HepG2 (cell line): Measurements from ENCODE around the gene CIAO2A.

ENCODE experiments used
- CTCF ChIP-seq: sonication (generic); formaldehyde crosslinking; IDR thresholded peaks from 2 replicates; pipeline ENCODE4 v1.5.0; 2020; ENCODE audit warnings: mild to moderate bottlenecking, missing genetic modification reagents, moderate library complexity
- EZH2 ChIP-seq: conservative IDR thresholded peaks from 2 replicates; pipeline ENCODE4 v1.6.1; 2012; ENCODE audit warnings: mild to moderate bottlenecking, low read depth, low read length, moderate library complexity
- GMEB2 ChIP-seq: IDR thresholded peaks from 2 replicates; pipeline ENCODE4 v1.6.1; 2016; ENCODE audit warnings: missing biosample characterization, missing genetic modification reagents, low read depth
- HNRNPK ChIP-seq: fragments of 200-400 bp; formaldehyde crosslinking; IDR thresholded peaks from 2 replicates; pipeline ENCODE4 v1.6.1; 2018; ENCODE audit warnings: low read length, low read depth, moderate library complexity, mild to moderate bottlenecking; ENCODE audit not compliant: poor library complexity, severe bottlenecking
- HNRNPLL ChIP-seq: fragments of 200-400 bp; formaldehyde crosslinking; IDR thresholded peaks from 2 replicates; pipeline ENCODE4 v1.6.1; 2017; ENCODE audit warnings: mild to moderate bottlenecking, low read depth, low read length; ENCODE audit not compliant: poor library complexity, severe bottlenecking
- HOXA5 ChIP-seq: sonication (generic); formaldehyde crosslinking; IDR thresholded peaks from 2 replicates; pipeline ENCODE4 v1.4.0; 2020; ENCODE audit warnings: missing genetic modification reagents
- MED8 ChIP-seq: sonication (generic); formaldehyde crosslinking; IDR thresholded peaks from 2 replicates; pipeline ENCODE4 v1.8.1; 2023; ENCODE audit warnings: mild to moderate bottlenecking, missing genetic modification reagents; ENCODE audit not compliant: insufficient replicate concordance
- MZF1 ChIP-seq: sonication (generic); formaldehyde crosslinking; IDR thresholded peaks from 2 replicates; pipeline ENCODE4 v1.8.1; 2023; ENCODE audit warnings: mild to moderate bottlenecking, missing genetic modification reagents, borderline replicate concordance
- POLR2AphosphoS5 ChIP-seq: IDR thresholded peaks from 2 replicates; pipeline ENCODE4 v1.6.1; 2012; ENCODE audit warnings: low read depth, low read length
- SP1 ChIP-seq, 2 experiments: fragments of 450-650 bp in 1 of 2; sonication (generic) in 1 of 2; formaldehyde crosslinking in 1 of 2; IDR thresholded peaks; 2 replicates each; pipeline versions ENCODE4 v1.4.0 to v1.6.1; 2016 to 2020; ENCODE audit warnings: missing genetic modification reagents in 1 of 2
- SRSF9 ChIP-seq: fragments of 200-400 bp; formaldehyde crosslinking; IDR thresholded peaks from 2 replicates; pipeline ENCODE4 v1.6.1; 2018; ENCODE audit warnings: borderline replicate concordance, mild to moderate bottlenecking, low read depth, low read length; ENCODE audit not compliant: insufficient read depth, poor library complexity, severe bottlenecking
- ZNF138 ChIP-seq: sonication (generic); formaldehyde crosslinking; IDR thresholded peaks from 2 replicates; pipeline ENCODE4 v1.5.0; 2020; ENCODE audit warnings: mild to moderate bottlenecking, low read depth, missing genetic modification reagents
- ZNF235 ChIP-seq: sonication (generic); formaldehyde crosslinking; IDR thresholded peaks from 2 replicates; pipeline ENCODE4 v1.8.1; 2023; ENCODE audit warnings: mild to moderate bottlenecking, missing genetic modification reagents, borderline replicate concordance

GRCh38 chr15:64130159-64130558 is 36.5 kb upstream of the CIAO2A start:
- TF ChIP-seq MZF1 (CRISPR knock-in tag), result no peak
- TF ChIP-seq HOXA5 (CRISPR knock-in tag), result no peak
- no peak for TF ChIP-seq SRSF9
- TF ChIP-seq GMEB2, result no peak
- no peak for TF ChIP-seq MED8
- TF ChIP-seq HNRNPLL, result no peak
- TF ChIP-seq EZH2, result no peak
- no peak for TF ChIP-seq ZNF138 (CRISPR knock-in tag)
- no peak for TF ChIP-seq CTCF (CRISPR knock-in tag)
- no peak for TF ChIP-seq SP1 (IDR thresholded peaks at IDR 0.05)
- no peak for TF ChIP-seq SP1 (CRISPR knock-in tag; IDR thresholded peaks at IDR 0.05)
- no peak for TF ChIP-seq HNRNPK
- TF ChIP-seq POLR2AphosphoS5, result no peak
- no peak for TF ChIP-seq ZNF235 (CRISPR knock-in tag)
